ENCODE results near the gene COL1A1.

The COL1A1 gene

DNA sequence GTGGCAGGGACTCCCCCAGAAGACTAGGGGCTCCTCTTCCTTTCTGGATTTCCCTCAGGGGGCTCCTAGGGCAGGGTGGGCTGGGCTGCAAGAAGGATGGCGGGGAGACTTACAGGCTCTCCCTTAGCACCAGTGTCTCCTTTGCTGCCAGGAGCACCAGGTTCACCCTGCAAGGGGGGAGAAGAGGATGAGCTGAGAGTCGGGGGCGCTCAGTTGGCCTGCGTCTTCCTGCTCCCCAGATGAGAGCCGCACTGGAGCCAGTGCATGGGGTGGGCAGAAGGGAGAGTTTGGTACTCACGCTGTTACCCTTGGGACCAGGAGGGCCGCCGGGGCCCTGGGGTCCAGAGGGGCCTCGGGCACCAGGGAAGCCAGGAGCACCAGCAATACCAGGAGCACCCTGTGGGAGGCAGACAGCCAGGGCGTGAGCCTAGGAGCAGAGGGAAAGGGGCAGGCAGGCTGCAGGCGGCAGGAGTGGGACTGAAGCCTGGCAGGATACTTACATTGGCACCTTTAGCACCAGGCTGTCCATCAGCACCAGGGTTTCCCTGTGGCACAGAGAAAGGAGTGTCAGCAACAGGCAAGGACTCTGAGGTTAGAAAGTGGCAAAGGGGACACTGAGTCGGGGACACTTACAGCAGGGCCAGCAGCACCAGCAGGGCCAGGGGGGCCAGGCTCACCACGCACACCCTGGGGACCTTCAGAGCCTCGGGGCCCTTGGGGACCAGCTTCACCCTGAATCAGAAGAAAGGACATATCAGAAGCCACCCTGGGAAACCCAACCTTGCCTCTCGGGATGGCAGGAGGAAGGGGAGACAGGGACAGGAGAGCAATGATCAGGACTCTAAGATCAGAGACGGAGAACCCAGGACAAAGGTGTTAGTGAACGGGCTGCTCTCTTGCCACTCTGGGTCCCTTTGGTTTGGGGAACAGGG is 6.2 kb downstream of the COL1A1 start:
- TF ChIP-seq NFIC (IDR thresholded peaks at IDR 0.05) = no peak
- no peak for TF ChIP-seq YY1 (IDR thresholded peaks at IDR 0.05; ENCODE audit: low read depth)
- TF ChIP-seq TCF12 (IDR thresholded peaks at IDR 0.05; ENCODE audit: low read depth) = no peak
- no peak for TF ChIP-seq EP300 (IDR thresholded peaks at IDR 0.05; ENCODE audit: borderline replicate concordance)
- no peak for TF ChIP-seq ZBTB7A (IDR thresholded peaks at IDR 0.05; ENCODE audit: low read depth)

GRCh38 chr17:50194140-50194933 is 7.1 kb downstream of the COL1A1 start:
- TF ChIP-seq TAF1 (IDR thresholded peaks at IDR 0.05; ENCODE audit: low read depth) (no peak), FOXM1 (IDR thresholded peaks at IDR 0.05; ENCODE audit: borderline replicate concordance, low read depth) (no peak), ZBTB7A (IDR thresholded peaks at IDR 0.05; ENCODE audit: low read depth) (no peak), CEBPB (IDR thresholded peaks at IDR 0.05) (no peak), EP300 (IDR thresholded peaks at IDR 0.05; ENCODE audit: borderline replicate concordance) (no peak), EGR1 (IDR thresholded peaks at IDR 0.05) (no peak)
- TF ChIP-seq, protein P1, sequence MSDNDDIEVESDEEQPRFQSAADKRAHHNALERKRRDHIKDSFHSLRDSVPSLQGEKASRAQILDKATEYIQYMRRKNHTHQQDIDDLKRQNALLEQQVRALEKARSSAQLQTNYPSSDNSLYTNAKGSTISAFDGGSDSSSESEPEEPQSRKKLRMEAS (IDR thresholded peaks at IDR 0.05) = no peak

DNA sequence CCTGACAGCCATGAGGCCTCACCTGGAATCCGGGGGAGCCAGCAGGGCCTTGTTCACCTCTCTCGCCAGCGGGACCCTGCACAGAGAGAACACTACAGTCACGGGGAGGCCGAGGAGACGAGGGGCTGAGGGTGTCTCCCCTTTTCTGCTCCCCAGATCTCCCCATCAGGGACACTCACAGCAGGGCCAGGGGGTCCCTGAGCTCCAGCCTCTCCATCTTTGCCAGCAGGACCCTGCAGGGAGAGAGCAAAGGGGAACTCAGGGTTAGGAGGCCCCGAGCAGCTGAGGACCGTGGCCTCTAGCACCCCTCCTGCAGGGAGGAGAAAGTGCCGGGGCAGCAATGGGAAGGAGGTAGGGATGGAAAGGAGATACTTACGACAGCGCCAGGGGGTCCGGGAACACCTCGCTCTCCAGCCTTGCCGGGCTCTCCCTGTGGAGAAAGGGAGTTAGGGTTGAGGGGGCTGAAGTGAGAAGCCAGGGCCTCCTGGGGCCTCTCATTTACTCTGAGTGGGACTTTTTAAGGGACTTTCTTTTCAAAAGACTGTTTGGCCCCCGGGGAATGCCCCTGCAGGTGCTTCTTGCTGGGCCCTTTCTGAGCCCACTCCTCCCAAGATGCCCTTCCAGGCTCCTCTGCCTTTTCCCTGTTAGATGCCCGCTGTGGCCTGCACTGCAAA is 8.7 kb downstream of the COL1A1 start:
- TF ChIP-seq RAD21 (IDR thresholded peaks at IDR 0.05; ENCODE audit: low read depth) = no peak
- no peak for TF ChIP-seq TAF1 (IDR thresholded peaks at IDR 0.05; ENCODE audit: low read depth)
- no peak for TF ChIP-seq TEAD4 (IDR thresholded peaks at IDR 0.05)
- TF ChIP-seq FOXM1 (IDR thresholded peaks at IDR 0.05; ENCODE audit: borderline replicate concordance, low read depth) = no peak
- TF ChIP-seq, protein P1 (IDR thresholded peaks at IDR 0.05) = no peak
- TF ChIP-seq, protein P2, sequence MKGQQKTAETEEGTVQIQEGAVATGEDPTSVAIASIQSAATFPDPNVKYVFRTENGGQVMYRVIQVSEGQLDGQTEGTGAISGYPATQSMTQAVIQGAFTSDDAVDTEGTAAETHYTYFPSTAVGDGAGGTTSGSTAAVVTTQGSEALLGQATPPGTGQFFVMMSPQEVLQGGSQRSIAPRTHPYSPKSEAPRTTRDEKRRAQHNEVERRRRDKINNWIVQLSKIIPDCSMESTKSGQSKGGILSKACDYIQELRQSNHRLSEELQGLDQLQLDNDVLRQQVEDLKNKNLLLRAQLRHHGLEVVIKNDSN (IDR thresholded peaks at IDR 0.05) = no peak
- no peak for TF ChIP-seq CEBPB (IDR thresholded peaks at IDR 0.05)
- TF ChIP-seq NFIC (IDR thresholded peaks at IDR 0.05) = no peak
- TF ChIP-seq TCF12 (IDR thresholded peaks at IDR 0.05; ENCODE audit: low read depth) = no peak
- TF ChIP-seq CREB1 (IDR thresholded peaks at IDR 0.05; ENCODE audit: low read depth) = no peak
- no peak for TF ChIP-seq EGR1 (IDR thresholded peaks at IDR 0.05)
- TF ChIP-seq YY1 (IDR thresholded peaks at IDR 0.05; ENCODE audit: low read depth) = no peak
- TF ChIP-seq REST (IDR thresholded peaks at IDR 0.05; ENCODE audit: low read depth) = no peak
- no peak for TF ChIP-seq ZBTB7A (IDR thresholded peaks at IDR 0.05; ENCODE audit: low read depth)
- TF ChIP-seq EP300 (IDR thresholded peaks at IDR 0.05; ENCODE audit: borderline replicate concordance) = no peak

GRCh38 chr17:50192144-50192617 is 9.2 kb downstream of the COL1A1 start:
- TF ChIP-seq CEBPB (IDR thresholded peaks at IDR 0.05) = no peak
- no peak for TF ChIP-seq REST (IDR thresholded peaks at IDR 0.05; ENCODE audit: low read depth)
- no peak for TF ChIP-seq FOXM1 (IDR thresholded peaks at IDR 0.05; ENCODE audit: borderline replicate concordance, low read depth)
- TF ChIP-seq EGR1 (IDR thresholded peaks at IDR 0.05) = no peak
- TF ChIP-seq TCF12 (IDR thresholded peaks at IDR 0.05; ENCODE audit: low read depth) = no peak
- TF ChIP-seq NFIC (IDR thresholded peaks at IDR 0.05) = no peak

- TF ChIP-seq CREB1 (IDR thresholded peaks at IDR 0.05; ENCODE audit: low read depth) (no peak), FOXM1 (IDR thresholded peaks at IDR 0.05; ENCODE audit: borderline replicate concordance, low read depth) (no peak), RAD21 (IDR thresholded peaks at IDR 0.05; ENCODE audit: low read depth) (no peak), REST (IDR thresholded peaks at IDR 0.05; ENCODE audit: low read depth) (no peak), EGR1 (IDR thresholded peaks at IDR 0.05) (no peak), YY1 (IDR thresholded peaks at IDR 0.05; ENCODE audit: low read depth) (no peak), ZBTB7A (IDR thresholded peaks at IDR 0.05; ENCODE audit: low read depth) (no peak), TCF12 (IDR thresholded peaks at IDR 0.05; ENCODE audit: low read depth) (no peak), CEBPB (IDR thresholded peaks at IDR 0.05) (no peak), NFIC (IDR thresholded peaks at IDR 0.05) (no peak), TEAD4 (IDR thresholded peaks at IDR 0.05) (no peak), TAF1 (IDR thresholded peaks at IDR 0.05; ENCODE audit: low read depth) (no peak), EP300 (IDR thresholded peaks at IDR 0.05; ENCODE audit: borderline replicate concordance) (no peak)
- TF ChIP-seq, protein P2 (IDR thresholded peaks at IDR 0.05) = no peak
- TF ChIP-seq, protein P1 (IDR thresholded peaks at IDR 0.05) = no peak
Measured at GRCh38 chr17:50191359-50192143, 9.9 kb downstream of the COL1A1 start.
